Activated CD4-positive, alpha-beta T cell treated with anti-CD3 and anti-CD28 coated beads for 4 hours (primary cell): ENCODE results near the gene ZNF143.

Experiments used
- DNase-seq, 2 donors: peaks; one replicate each; pipeline ENCODE4 v3.0.0-alpha.2; 2020

The ZNF143 gene

GRCh38 chr11:9576701-9577381 lies 116.0 kb downstream of the ZNF143 start:
- DNase-seq: no peak

GRCh38 chr11:9577556-9577955 lies 116.7 kb downstream of the ZNF143 start:
- DNase-seq: no peak
